NB4 (cell line): ENCODE data around the gene AMZ2.

Experiments used
- MYC ChIP-seq: IDR thresholded peaks from 2 replicates; pipeline ENCODE4 v1.6.1; 2011; ENCODE audit warnings: low read depth, low read length
- POLR2A ChIP-seq: IDR thresholded peaks from 2 replicates; pipeline ENCODE4 v1.6.1; 2011; ENCODE audit warnings: mild to moderate bottlenecking; ENCODE audit not compliant: insufficient read length; ENCODE audit errors: extremely low read depth
- TF ChIP-seq, protein P1 (sequence below): IDR thresholded peaks from one replicate; pipeline ENCODE4 v1.5.1; 2012; ENCODE audit warnings: low read depth, low read length
- TF ChIP-seq, protein P2 (sequence below): IDR thresholded peaks from 2 replicates; pipeline ENCODE4 v1.6.1; 2011; ENCODE audit warnings: low read depth, low read length

- TF ChIP-seq, protein P1, sequence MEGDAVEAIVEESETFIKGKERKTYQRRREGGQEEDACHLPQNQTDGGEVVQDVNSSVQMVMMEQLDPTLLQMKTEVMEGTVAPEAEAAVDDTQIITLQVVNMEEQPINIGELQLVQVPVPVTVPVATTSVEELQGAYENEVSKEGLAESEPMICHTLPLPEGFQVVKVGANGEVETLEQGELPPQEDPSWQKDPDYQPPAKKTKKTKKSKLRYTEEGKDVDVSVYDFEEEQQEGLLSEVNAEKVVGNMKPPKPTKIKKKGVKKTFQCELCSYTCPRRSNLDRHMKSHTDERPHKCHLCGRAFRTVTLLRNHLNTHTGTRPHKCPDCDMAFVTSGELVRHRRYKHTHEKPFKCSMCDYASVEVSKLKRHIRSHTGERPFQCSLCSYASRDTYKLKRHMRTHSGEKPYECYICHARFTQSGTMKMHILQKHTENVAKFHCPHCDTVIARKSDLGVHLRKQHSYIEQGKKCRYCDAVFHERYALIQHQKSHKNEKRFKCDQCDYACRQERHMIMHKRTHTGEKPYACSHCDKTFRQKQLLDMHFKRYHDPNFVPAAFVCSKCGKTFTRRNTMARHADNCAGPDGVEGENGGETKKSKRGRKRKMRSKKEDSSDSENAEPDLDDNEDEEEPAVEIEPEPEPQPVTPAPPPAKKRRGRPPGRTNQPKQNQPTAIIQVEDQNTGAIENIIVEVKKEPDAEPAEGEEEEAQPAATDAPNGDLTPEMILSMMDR, result no peak
- TF ChIP-seq, protein P2, sequence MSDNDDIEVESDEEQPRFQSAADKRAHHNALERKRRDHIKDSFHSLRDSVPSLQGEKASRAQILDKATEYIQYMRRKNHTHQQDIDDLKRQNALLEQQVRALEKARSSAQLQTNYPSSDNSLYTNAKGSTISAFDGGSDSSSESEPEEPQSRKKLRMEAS, result no peak
- TF ChIP-seq POLR2A (no peak), MYC (no peak)
Observed at GRCh38 chr17:68305142-68305541, 57.3 kb downstream of the AMZ2 start.
